H1 (cell line): ENCODE measurements around the gene ASF1A. TPM values are rescaled to one million over a fixed set of nuclear protein-coding genes. Genes with fewer than 3 reads are reported as not detected.

Source experiments
- CTCF ChIA-PET: fragments of 300-600 bp; sonication (Branson Sonifier 250); formaldehyde crosslinking; loops from one replicate; lab custom pipeline; 2021; ENCODE audit not compliant: partially characterized antibody; lab: Charles Lee
- POLR2A ChIA-PET: fragments of 300-600 bp; sonication (Branson Sonifier 250); formaldehyde crosslinking; loops from one replicate; lab custom pipeline; 2021; ENCODE audit warnings: inconsistent platforms; ENCODE audit not compliant: partially characterized antibody; lab: Charles Lee
- DNase-seq, 2 experiments: peaks; one replicate each; pipeline versions ENCODE4 v3.0.0 to v3.0.0-alpha.2; 2010 to 2022; ENCODE audit warnings: low spot score in 2 of 2, low read depth in 1 of 2, mixed read lengths in 1 of 2
- FAIRE-seq: peaks from 2 replicates; lab custom pipeline; 2011; peaks lifted over from hg19 to GRCh38; lab: Jason Lieb, UNC
- H2AFZ ChIP-seq: 2 replicates; pipeline ENCODE4 v1.8.1; 2012; ENCODE audit warnings: low read length, inconsistent platforms
- H2AK5ac ChIP-seq: 2 replicates; pipeline ENCODE4 v1.6.1; 2013; ENCODE audit warnings: low read depth, low read length
- H2BK120ac ChIP-seq: replicated peaks from 2 replicates; pipeline ENCODE3; 2013; ENCODE audit warnings: low read depth, low read length, inconsistent platforms
- H2BK12ac ChIP-seq: 2 replicates; pipeline ENCODE4 v1.6.1; 2013; ENCODE audit warnings: low read depth, low read length
- H2BK15ac ChIP-seq: 2 replicates; pipeline ENCODE4 v1.6.1; 2013; ENCODE audit warnings: low read length
- H2BK20ac ChIP-seq: 2 replicates; pipeline ENCODE4 v1.6.1; 2013; ENCODE audit warnings: low read length
- H2BK5ac ChIP-seq: 2 replicates; pipeline ENCODE4 v1.6.1; 2013; ENCODE audit warnings: low read depth, low read length
- H3K14ac ChIP-seq: 2 replicates; pipeline ENCODE4 v1.6.1; 2013; ENCODE audit warnings: inconsistent platforms; ENCODE audit not compliant: insufficient read length
- H3K18ac ChIP-seq: 2 replicates; pipeline ENCODE4 v1.6.1; 2013; ENCODE audit warnings: low read length; ENCODE audit errors: extremely low read depth
- H3K23ac ChIP-seq: 2 replicates; pipeline ENCODE4 v1.6.1; 2013; ENCODE audit warnings: inconsistent platforms; ENCODE audit not compliant: insufficient read length
- H3K23me2 ChIP-seq: 2 replicates; pipeline ENCODE4 v1.6.1; 2013; ENCODE audit warnings: low read depth, low read length
- H3K27ac ChIP-seq: 2 replicates; pipeline ENCODE4 v1.6.1; 2011; ENCODE audit warnings: low read depth, low read length, inconsistent platforms
- H3K27me3 ChIP-seq, 4 experiments: replicated peaks in 1 of 4; 1 replicate in 1 of 4; 2 replicates in 3 of 4; pipeline versions ENCODE4 v1.6.1 to v1.8.1; 2011 to 2013; ENCODE audit warnings: low read length in 3 of 4, mild to moderate bottlenecking in 3 of 4, inconsistent platforms in 2 of 4, mixed read lengths in 2 of 4, moderate library complexity in 1 of 4; ENCODE audit not compliant: control insufficient read depth in 3 of 4, insufficient read depth in 3 of 4; ENCODE audit errors: extremely low read depth in 1 of 4
- H3K36me3 ChIP-seq, 4 experiments: 2 replicates each; pipeline versions ENCODE4 v1.6.1 to v1.8.1; 2011 to 2013; ENCODE audit warnings: mild to moderate bottlenecking in 4 of 4, low read length in 3 of 4, moderate library complexity in 2 of 4, control low read depth in 1 of 4, inconsistent platforms in 1 of 4; ENCODE audit not compliant: insufficient read depth in 4 of 4, control insufficient read depth in 2 of 4
- H3K4ac ChIP-seq: replicated peaks from 2 replicates; pipeline ENCODE3; 2013; ENCODE audit warnings: low read length, low read depth, mixed read lengths, inconsistent platforms; ENCODE audit not compliant: insufficient read length
- H3K4me1 ChIP-seq, 4 experiments: replicated peaks in 1 of 4; 1 replicate in 1 of 4; 2 replicates in 3 of 4; pipeline versions ENCODE4 v1.6.1 to v1.8.1; 2011 to 2013; ENCODE audit warnings: low read length in 3 of 4, inconsistent platforms in 2 of 4, mixed read lengths in 1 of 4; ENCODE audit not compliant: insufficient read depth in 4 of 4, control insufficient read depth in 3 of 4
- H3K4me2 ChIP-seq, 2 experiments: 2 replicates each; pipeline versions ENCODE4 v1.6.1 to v1.8.1; 2011 to 2013; ENCODE audit warnings: low read depth in 2 of 2, low read length in 2 of 2, control low read depth in 1 of 2, inconsistent platforms in 1 of 2, mild to moderate bottlenecking in 1 of 2; ENCODE audit not compliant: insufficient read depth in 1 of 2
- H3K4me3 ChIP-seq, 4 experiments: fragments of 200-600, 300-600 bp in 1 of 4; sonication (generic), shearing (Covaris generic), sonication (Bioruptor Twin) in 1 of 4; 2 replicates each; pipeline versions ENCODE4 v1.5.1 to v1.8.1; 2011 to 2016; ENCODE audit warnings: low read length in 4 of 4, low read depth in 3 of 4, control low read depth in 2 of 4, inconsistent platforms in 2 of 4, mild to moderate bottlenecking in 2 of 4, mixed read lengths in 1 of 4, moderate library complexity in 1 of 4; ENCODE audit not compliant: insufficient read depth in 2 of 4; ENCODE audit errors: extremely low read depth in 1 of 4
- H3K56ac ChIP-seq: replicated peaks from 2 replicates; pipeline ENCODE3; 2013; ENCODE audit warnings: low read depth, mild to moderate bottlenecking, mixed read lengths, low read length, inconsistent platforms; ENCODE audit not compliant: insufficient read length
- H3K79me1 ChIP-seq: 2 replicates; pipeline ENCODE4 v1.6.1; 2013; ENCODE audit warnings: low read depth, low read length, control low read depth
- H3K79me2 ChIP-seq, 2 experiments: 2 replicates each; pipeline versions ENCODE4 v1.6.1 to v1.8.1; 2012 to 2013; ENCODE audit warnings: low read length in 2 of 2, mild to moderate bottlenecking in 2 of 2, inconsistent platforms in 1 of 2; ENCODE audit not compliant: insufficient read depth in 2 of 2, control insufficient read depth in 1 of 2
- H3K9ac ChIP-seq, 4 experiments: replicated peaks in 1 of 4; 1 replicate in 1 of 4; 2 replicates in 3 of 4; pipeline versions ENCODE4 v1.6.1 to v1.8.1; 2011 to 2013; ENCODE audit warnings: low read depth in 3 of 4, low read length in 3 of 4, control low read depth in 2 of 4, mild to moderate bottlenecking in 2 of 4, moderate library complexity in 2 of 4, inconsistent platforms in 1 of 4; ENCODE audit errors: extremely low read depth in 1 of 4
- H3K9me3 ChIP-seq, 2 experiments: 2 replicates each; pipeline versions ENCODE4 v1.6.1 to v1.8.1; 2012 to 2013; ENCODE audit warnings: mild to moderate bottlenecking in 2 of 2, moderate library complexity in 2 of 2, control low read depth in 1 of 2, inconsistent platforms in 1 of 2, low read depth in 1 of 2, low read length in 1 of 2, mixed read lengths in 1 of 2; ENCODE audit not compliant: insufficient read depth in 2 of 2
- H4K20me1 ChIP-seq, 2 experiments: replicated peaks in 1 of 2; 2 replicates each; pipeline versions ENCODE3 to v1.8.1; 2011 to 2013; ENCODE audit warnings: inconsistent platforms in 2 of 2, low read length in 2 of 2, mild to moderate bottlenecking in 1 of 2; ENCODE audit not compliant: insufficient read depth in 2 of 2, control insufficient read depth in 1 of 2
- H4K5ac ChIP-seq: 2 replicates; pipeline ENCODE4 v1.6.1; 2013; ENCODE audit warnings: low read length, low read depth, mixed read lengths, inconsistent platforms; ENCODE audit not compliant: insufficient read length
- H4K8ac ChIP-seq: 2 replicates; pipeline ENCODE4 v1.8.0; 2013; ENCODE audit warnings: mild to moderate bottlenecking, moderate library complexity, low read length, inconsistent platforms; ENCODE audit not compliant: insufficient read depth; ENCODE audit errors: extremely low read depth
- H4K91ac ChIP-seq: replicated peaks from 2 replicates; pipeline ENCODE3; 2013; ENCODE audit warnings: low read length, mixed read lengths, inconsistent platforms; ENCODE audit not compliant: insufficient read length
- CTCF ChIP-seq, 3 experiments: IDR thresholded peaks; 1 replicate in 2 of 3; 2 replicates in 1 of 3; pipeline versions ENCODE4 v1.5.1 to v1.6.1; 2011; ENCODE audit warnings: low read length in 3 of 3, mild to moderate bottlenecking in 3 of 3, inconsistent platforms in 2 of 3, low read depth in 1 of 3, moderate library complexity in 1 of 3; ENCODE audit not compliant: insufficient read depth in 1 of 3; ENCODE audit errors: control extremely low read depth in 1 of 3
- EZH2 ChIP-seq: fragments of 200-600 bp; sonication (generic); IDR thresholded peaks from 2 replicates; pipeline ENCODE4 v1.7.1; 2012; ENCODE audit warnings: low read depth, mild to moderate bottlenecking, moderate library complexity, low read length, inconsistent platforms; ENCODE audit not compliant: severe bottlenecking
- FOSL1 ChIP-seq: IDR thresholded peaks from 2 replicates; pipeline ENCODE4 v1.6.1; 2011; ENCODE audit warnings: mild to moderate bottlenecking, low read depth, low read length, moderate library complexity; ENCODE audit not compliant: insufficient read depth
- GABPA ChIP-seq: IDR thresholded peaks from 2 replicates; pipeline ENCODE4 v1.6.1; 2011; ENCODE audit warnings: mild to moderate bottlenecking, low read length, moderate library complexity, borderline replicate concordance; ENCODE audit not compliant: insufficient read depth
- JUND ChIP-seq: IDR thresholded peaks from 2 replicates; pipeline ENCODE4 v1.6.1; 2011; ENCODE audit warnings: mild to moderate bottlenecking, improper control_type of control experiment, low read length
- KDM1A ChIP-seq: fragments of 200-600, 300-600 bp; sonication (generic); IDR thresholded peaks from 2 replicates; pipeline ENCODE4 v1.7.1; 2016; ENCODE audit warnings: mild to moderate bottlenecking, low read length, borderline replicate concordance
- KDM4A ChIP-seq: IDR thresholded peaks from one replicate; pipeline ENCODE4 v1.7.1; 2012; ENCODE audit warnings: low read depth, mild to moderate bottlenecking, moderate library complexity, low read length, inconsistent platforms; ENCODE audit not compliant: severe bottlenecking
- NRF1 ChIP-seq: IDR thresholded peaks from 2 replicates; pipeline ENCODE4 v1.6.1; 2011; ENCODE audit warnings: mild to moderate bottlenecking, low read depth, low read length, improper control_type of control experiment
- POLR2A ChIP-seq, 2 experiments: IDR thresholded peaks; 1 replicate in 1 of 2; 2 replicates in 1 of 2; pipeline ENCODE4 v1.6.1; 2011; ENCODE audit warnings: low read depth in 2 of 2, low read length in 2 of 2, mild to moderate bottlenecking in 2 of 2; ENCODE audit errors: control extremely low read depth in 1 of 2
- SIRT6 ChIP-seq: IDR thresholded peaks from one replicate; pipeline ENCODE4 v1.7.1; 2012; ENCODE audit warnings: low read length, inconsistent platforms
- TAF7 ChIP-seq: optimal IDR thresholded peaks from 2 replicates; pipeline ENCODE3; 2011; ENCODE audit warnings: low read depth, mild to moderate bottlenecking, inconsistent platforms, low read length, moderate library complexity, borderline replicate concordance
- WGBS, 2 experiments: shearing (Covaris generic) in 1 of 2; methylation state at CpG; one replicate each; pipeline versions ENCODE4 v1.1.6 to v1.1.7; 2013 to 2015; ENCODE audit warnings: low lambda C conversion rate in 2 of 2, mixed read lengths in 2 of 2, inconsistent platforms in 1 of 2, low coverage in 1 of 2, missing lambda C conversion rate in 1 of 2; ENCODE audit not compliant: insufficient replicate concordance in 2 of 2, insufficient coverage in 1 of 2, insufficient read length in 1 of 2; ENCODE audit errors: extremely low coverage in 1 of 2, missing lambda C conversion rate in 1 of 2; 5-methylcytosine and 5-hydroxymethylcytosine counted together
- polyA plus RNA-seq, 7 experiments: library from polyadenylated mRNA; depleted of rRNA in 3 of 7; stranded (reverse) in 5 of 7; unstranded in 2 of 7; fragments of >200 nt in 5 of 7; fragments of 200-250 nt in 2 of 7; gene quantifications; 1 replicate in 5 of 7; 2 replicates in 1 of 7; 4 replicates in 1 of 7; pipeline versions ENCODE4 v1.2.1 to v1.2.3, GENCODE V29; 2011 to 2013; ENCODE audit warnings: missing spikeins in 2 of 7, mixed read lengths in 2 of 7
- total RNA-seq: library from RNA; stranded (reverse); fragmentation: NEBNext Ultra II Directional; extraction: Animal tissue kit (Norgen Biotek cat#: 25700); gene quantifications from 2 replicates; pipeline ENCODE4 v1.2.1, GENCODE V29; 2021

Gene ASF1A
- total and polyA plus RNA-seq, 2 of the 8 experiments (the other 6 are each of a cell fraction or from before 2014, with no cell fraction given) = 11.4 to 50.2 TPM

GRCh38 chr6:118903691-118904090 is 9.7 kb downstream of the ASF1A start:
- DNase-seq = no peak
- Histone ChIP-seq H4K91ac (no peak overlapping the region), H2BK12ac (no peak overlapping the region), H3K36me3 (peaks cover 0 to 77% (median 25%) of the 10 kb centered on the region in 4 experiments; a peak in 6 of 8 replicates), H2BK15ac (no peak overlapping the region), H4K8ac (no peak overlapping the region), H2AFZ (no peak overlapping the region), H3K4me3 (no peak overlapping the region), H3K79me1 (peaks cover 2% of the 10 kb centered on the region; the same call in 1 of the 2 replicates), H2AK5ac (no peak overlapping the region), H3K27me3 (peaks cover 0 to 1% (median 0%) of the 10 kb centered on the region in 4 experiments; a peak in 1 of 7 replicates), H3K9ac (no peak overlapping the region), H4K20me1 (peaks cover 4 to 9% of the 10 kb centered on the region in 2 experiments), H3K27ac (no peak overlapping the region), H2BK120ac (no peak overlapping the region), H2BK20ac (no peak overlapping the region), H3K23me2 (no peaks in the 10 kb centered on the region), H2BK5ac (no peak overlapping the region), H3K79me2 (peaks cover 5 to 54% of the 10 kb centered on the region in 2 experiments), H3K4me1 (peaks cover 2 to 11% (median 4%) of the 10 kb centered on the region in 4 experiments; a peak in 5 of 7 replicates), H3K4ac (no peak overlapping the region), H3K9me3 (no peaks in the 10 kb centered on the region), H3K56ac (no peak overlapping the region), H3K23ac (no peak overlapping the region), H3K18ac (no peak overlapping the region), H4K5ac (no peak overlapping the region), H3K14ac (no peak overlapping the region), H3K4me2 (no peak overlapping the region)
- CTCF ChIA-PET = interaction anchor here (1.6 to 1.8 kb wide), 2 partner anchors 10 to 14 kb away, joined by 4 to 6 read pairs; no protein-coding TSS in a partner anchor
- no peak for FAIRE-seq
- WGBS, 2 experiments = 91% methylated on average over 6 of the region's 6 CpGs; no CpG with 5 or more reads in 1 of the 2 experiments
- POLR2A ChIA-PET = interaction anchor here (1.3 to 1.5 kb wide), 2 partner anchors 10 to 16 kb away, joined by 4 to 5 read pairs; no protein-coding TSS in a partner anchor
- TF ChIP-seq SIRT6 (no peak), KDM1A (no peak), KDM4A (no peak), FOSL1 (no peak), TAF7 (no peak), POLR2A (IDR thresholded peaks at IDR 0.05; ENCODE audit: control extremely low read depth in 1 of 2, low read depth in 2 of 2, low read length in 2 of 2) (no peak), EZH2 (no peak), JUND (no peak), GABPA (no peak), NRF1 (no peak), CTCF (IDR thresholded peaks at IDR 0.05; ENCODE audit: control extremely low read depth in 1 of 3, insufficient read depth in 1 of 3, low read depth in 1 of 3, low read length in 3 of 3) (no peak)
